Pancreas (tissue), 10 donors: ENCODE measurements around the gene SPATA13. TPM values are rescaled to one million over a fixed set of nuclear protein-coding genes. Genes with fewer than 3 reads are reported as not detected.

Source experiments
- ATAC-seq, 4 donors: fragments of 200-7000 bp; cut with Tn5 transposase; one replicate each; pipeline versions ENCODE4 v1.8.0 to v1.9.1; 2020; ENCODE audit warnings: mild to moderate bottlenecking in 4 of 4, moderate library complexity in 4 of 4
- DNase-seq, 6 donors: peaks; one replicate each; pipeline ENCODE4 v3.0.0-alpha.2; 2020
- FAIRE-seq: peaks from 2 replicates; lab custom pipeline; 2012; peaks lifted over from hg19 to GRCh38; lab: Jason Lieb, UNC
- H3K27ac ChIP-seq, 4 donors: fragments of 200-600 bp; sonication (generic); 1 replicate in 3 of 4; 2 replicates in 1 of 4; pipeline versions ENCODE4 v1.5.0 to v1.8.0; 2020
- H3K27me3 ChIP-seq, 4 donors: fragments of 200-600 bp; one replicate each; pipeline ENCODE4 v1.8.0; 2021
- H3K36me3 ChIP-seq, 3 donors: fragments of 200-600 bp; sonication (generic) in 1 of 3; one replicate each; pipeline versions ENCODE4 v1.5.0 to v1.8.0; 2020 to 2021
- H3K4me1 ChIP-seq, 3 donors: fragments of 200-600 bp; one replicate each; pipeline ENCODE4 v1.8.0; 2021
- H3K4me3 ChIP-seq, 4 donors: fragments of 200-600 bp; sonication (generic) in 2 of 4; one replicate each; pipeline versions ENCODE4 v1.5.0 to v1.8.0; 2020 to 2021
- H3K9me3 ChIP-seq, 4 donors: fragments of 200-600 bp; one replicate each; pipeline ENCODE4 v1.8.0; 2021
- CTCF ChIP-seq, 4 donors: fragments of 200-600 bp; sonication (generic) in 3 of 4; IDR thresholded peaks; one replicate each; pipeline versions ENCODE4 v1.5.0 to v1.8.0; 2021; ENCODE audit warnings: antibody characterized with exemption in 4 of 4
- WGBS, 2 donors: extraction: QIAGEN DNeasy Blood & Tissue Kit; methylation state at CpG; one replicate each; pipeline ENCODE4 v1.1.7; 2013; 5-methylcytosine and 5-hydroxymethylcytosine counted together
- intact Hi-C, 3 donors: fragments of 100-400 bp; cut with DNase I; formaldehyde crosslinking; loops; one replicate each; pipeline versions ENCODE4 v1.11.1 to v1.14.2; 2022
- polyA plus RNA-seq, 2 donors: library from polyadenylated mRNA; stranded (reverse); fragments of 200-250 nt; gene quantifications; one replicate each; pipeline ENCODE4 v1.2.3, GENCODE V29; 2013
- total RNA-seq, 6 donors: library from RNA; stranded (reverse); fragmentation: NEBNext Ultra II Directional in 4 of 6; extraction: Animal tissue kit (Norgen Biotek cat#: 25700) in 4 of 6; gene quantifications; one replicate each; pipeline versions ENCODE4 v1.2.1 to v1.2.4, GENCODE V29; 2021 to 2023
- donor health status: healthy with polysubstance abuse.
- donor health status: DM: no; HTN: no; CAD: no; lungs with moderate emphysema.
- donor health status: DM: no; HTN: no; CAD: no.
- donor health status: control.
- donor health status: control.
- donor health status: Bipolar disorder and iron deficiency.
- donor health status: DM: yes; HTN: yes; CAD: no.
- donor health status: DM: no; HTN: no; CAD: no.
- donor health status: DM: no; HTN: no; CAD: no.
- donor health status: DM: yes; HTN: yes; CAD: no.

The SPATA13 gene
- total RNA-seq (10 to 100 TPM; 38.1 to 65.7 (median 53.9) TPM), polyA plus RNA-seq (10 to 100 TPM; 46.0 to 71.2 TPM)

GRCh38 chr13:24160458-24161009, at the start of gene SPATA13:
Gene SPATA13 (plus strand): TSS chr13:24160720. CDS start chr13:24222930, 62,210 bp downstream.
- FAIRE-seq, result no peak
- WGBS, 2 donors, result 0 to 1% methylated on average over 40 to 50 of the region's 50 CpGs

DNA sequence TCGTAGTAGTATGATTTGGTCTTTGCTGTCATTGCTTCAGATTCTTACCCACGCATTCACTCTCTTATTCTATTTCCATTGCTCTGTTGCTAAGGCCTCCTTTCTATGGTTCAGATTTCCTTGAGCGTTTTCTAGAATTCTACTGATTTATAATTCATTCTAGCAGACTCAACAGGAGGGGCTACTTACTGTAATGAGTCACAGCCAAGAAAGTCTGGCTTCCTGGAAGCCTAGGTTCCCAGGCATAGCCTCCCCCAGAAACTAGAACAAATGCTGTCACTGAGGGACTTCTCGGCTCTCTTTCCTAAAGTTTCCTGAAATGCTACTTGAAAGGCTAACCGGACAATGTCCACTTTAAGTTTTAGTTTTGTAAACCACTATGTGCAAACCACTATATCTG, 47.7 kb upstream of the SPATA13 start:
- no peak for ATAC-seq
- Histone ChIP-seq H3K27me3 (no peaks in the 10 kb centered on the region), H3K4me3 (no peak overlapping the region), H3K4me1 (peaks cover under 1 to 7% (median 6%) of the 10 kb centered on the region in 3 donors), H3K36me3 (no peaks in the 10 kb centered on the region), H3K9me3 (no peaks in the 10 kb centered on the region), H3K27ac (no peak overlapping the region)
- DNase-seq, result no peak
- intact Hi-C loops, result no loop called here
- no peak for FAIRE-seq
- WGBS, 2 donors, result 92 to 97% methylated on average over 5 of the region's 5 CpGs
- no peak for TF ChIP-seq CTCF (IDR thresholded peaks at IDR 0.05)

More at GRCh38 chr13:24160458-24161009, at the start of gene SPATA13:
- H3K4me3 ChIP-seq, result peak within 1 kb of the TSS; percentile 84 to 100 (median 86)
- no peaks in the 10 kb centered on the region for H3K27me3 ChIP-seq
- peak; percentile 81 to 92 (median 90) for ATAC-seq
- DNase-seq, result peak; percentile 94 to 99 (median 98)
- no peak for TF ChIP-seq CTCF (IDR thresholded peaks at IDR 0.05)
- H3K4me1 ChIP-seq, result peaks cover 19 to 29% (median 21%) of the 10 kb centered on the region in 3 donors
- intact Hi-C loops, result loop anchor here (10.0 kb wide), 2 partner anchors 54 to 86 kb away; no protein-coding TSS in a partner anchor
- no peaks in the 10 kb centered on the region for H3K9me3 ChIP-seq
- H3K36me3 ChIP-seq, result peaks cover 0 to 7% (median 0%) of the 10 kb centered on the region in 3 donors
- H3K27ac ChIP-seq, result peak within 1 kb of the TSS; percentile 96 to 99 (median 98)

DNA sequence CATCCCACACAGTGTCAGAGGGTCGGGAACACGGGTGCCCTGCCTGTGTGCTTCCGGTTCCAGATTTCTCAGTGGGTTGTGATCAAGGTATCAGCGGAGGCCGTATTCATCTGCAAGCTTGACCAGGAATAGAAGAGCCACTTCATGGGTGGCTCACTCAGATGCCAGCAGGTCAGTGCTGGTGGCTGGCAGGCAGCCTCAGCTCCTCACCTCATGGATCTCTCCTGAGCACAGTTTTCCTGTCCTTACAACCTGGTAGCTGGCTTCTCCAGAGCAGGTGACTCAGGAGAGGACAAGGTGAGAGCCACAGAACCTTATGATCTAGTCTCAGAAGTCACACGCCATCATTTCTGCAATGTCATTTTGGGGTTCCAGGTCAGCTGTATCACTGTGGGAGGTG, 44.8 kb upstream of the SPATA13 start:
- H3K4me3 ChIP-seq, result no peak overlapping the region
- no peaks in the 10 kb centered on the region for H3K36me3 ChIP-seq
- ATAC-seq, result no peak
- intact Hi-C loops, result no loop called here
- H3K27ac ChIP-seq, result no peak overlapping the region
- H3K4me1 ChIP-seq, result peaks cover 5 to 11% (median 10%) of the 10 kb centered on the region in 3 donors
- DNase-seq, result no peak
- no peaks in the 10 kb centered on the region for H3K27me3 ChIP-seq
- no peak for TF ChIP-seq CTCF (IDR thresholded peaks at IDR 0.05)
- no peak for FAIRE-seq
- WGBS, 2 donors, result 94 to 95% methylated on average over 6 of the region's 6 CpGs
- no peaks in the 10 kb centered on the region for H3K9me3 ChIP-seq

- H3K36me3 ChIP-seq, result no peaks in the 10 kb centered on the region
- peaks cover 5 to 11% (median 10%) of the 10 kb centered on the region in 3 donors for H3K4me1 ChIP-seq
- no peak for ATAC-seq
- H3K27ac ChIP-seq, result no peak overlapping the region
- WGBS, 2 donors, result 94 to 97% methylated on average over 6 of the region's 6 CpGs
- DNase-seq, result no peak
- intact Hi-C loops, result no loop called here
- H3K9me3 ChIP-seq, result no peaks in the 10 kb centered on the region
- FAIRE-seq, result no peak
- no peak overlapping the region for H3K4me3 ChIP-seq
- TF ChIP-seq CTCF (IDR thresholded peaks at IDR 0.05), result no peak
- H3K27me3 ChIP-seq, result no peaks in the 10 kb centered on the region
Measured at GRCh38 chr13:24116131-24116530, 44.4 kb upstream of the SPATA13 start.

DNA sequence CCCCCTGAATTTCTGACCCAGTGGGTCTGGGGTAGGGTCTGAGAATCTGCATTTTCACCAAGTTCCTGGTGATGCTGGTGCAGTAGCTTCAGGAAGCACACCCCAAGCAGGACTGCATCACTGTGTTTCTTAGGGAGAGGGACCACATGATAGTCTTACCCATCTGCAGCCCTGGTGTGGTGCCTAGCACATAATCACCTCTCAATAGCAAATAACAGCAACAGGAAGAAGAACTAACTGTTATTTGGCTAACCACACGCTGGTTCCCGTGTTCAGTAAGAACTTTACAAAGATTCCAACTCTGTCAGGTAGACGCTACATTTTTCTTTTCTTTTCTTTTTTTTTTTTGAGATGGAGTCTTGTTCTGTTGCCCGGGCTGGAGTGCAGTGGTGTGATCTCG, 41.9 kb upstream of the SPATA13 start:
- intact Hi-C loops, result no loop called here
- no peaks in the 10 kb centered on the region for H3K36me3 ChIP-seq
- 91 to 93% methylated on average over 5 of the region's 5 CpGs for WGBS, 2 donors
- no peak overlapping the region for H3K4me3 ChIP-seq
- peaks cover 5 to 11% (median 10%) of the 10 kb centered on the region in 3 donors for H3K4me1 ChIP-seq
- H3K27ac ChIP-seq, result no peak overlapping the region
- TF ChIP-seq CTCF (IDR thresholded peaks at IDR 0.05), result no peak
- no peak for ATAC-seq
- H3K27me3 ChIP-seq, result no peaks in the 10 kb centered on the region
- H3K9me3 ChIP-seq, result no peaks in the 10 kb centered on the region
- DNase-seq, result no peak
- FAIRE-seq, result no peak
